Lower lobe of right lung (tissue), 2 donors: ENCODE results near the gene CORO7. TPM values are rescaled to one million over a fixed set of nuclear protein-coding genes. Genes with fewer than 3 reads are reported as not detected.

Experiments used
- ATAC-seq, 2 donors: fragments of 200-7000 bp; cut with Tn5 transposase; one replicate each; pipeline ENCODE4 v1.9.1; 2020 to 2022; ENCODE audit warnings: mild to moderate bottlenecking in 2 of 2, moderate library complexity in 2 of 2
- DNase-seq: peaks from one replicate; pipeline ENCODE4 v3.0.0-alpha.2; 2020
- H3K27ac ChIP-seq: fragments of 200-600 bp; one replicate; pipeline ENCODE4 v1.8.0; 2022
- H3K27me3 ChIP-seq: fragments of 200-600 bp; one replicate; pipeline ENCODE4 v1.8.0; 2022; ENCODE audit warnings: low read depth
- H3K36me3 ChIP-seq: fragments of 200-600 bp; one replicate; pipeline ENCODE4 v1.8.0; 2022; ENCODE audit warnings: mild to moderate bottlenecking
- H3K4me1 ChIP-seq: fragments of 200-600 bp; one replicate; pipeline ENCODE4 v1.8.0; 2022
- H3K4me3 ChIP-seq: fragments of 200-600 bp; one replicate; pipeline ENCODE4 v1.8.0; 2022; ENCODE audit warnings: mild to moderate bottlenecking
- H3K9me3 ChIP-seq: fragments of 200-600 bp; one replicate; pipeline ENCODE4 v1.8.0; 2022
- intact Hi-C: fragments of 100-400 bp; cut with DNase I; formaldehyde crosslinking; loops from one replicate; pipeline ENCODE4 v1.11.0; 2022
- total RNA-seq: library from RNA; stranded (reverse); fragmentation: NEBNext Ultra II Directional; extraction: Animal tissue kit (Norgen Biotek cat#: 25700); gene quantifications from one replicate; pipeline ENCODE4 v1.2.1, GENCODE V29; 2021
- TF ChIP-seq, protein P1 (sequence below): fragments of 200-600 bp; IDR thresholded peaks from one replicate; pipeline ENCODE4 v1.8.0; 2022; ENCODE audit warnings: antibody characterized with exemption, mild to moderate bottlenecking
- donor health status: DM: no; HTN: yes; CAD: no; lungs with severe emphysema.

CORO7 gene
- total RNA-seq, 1 donor from 2014 or later = 58.5 TPM

DNA sequence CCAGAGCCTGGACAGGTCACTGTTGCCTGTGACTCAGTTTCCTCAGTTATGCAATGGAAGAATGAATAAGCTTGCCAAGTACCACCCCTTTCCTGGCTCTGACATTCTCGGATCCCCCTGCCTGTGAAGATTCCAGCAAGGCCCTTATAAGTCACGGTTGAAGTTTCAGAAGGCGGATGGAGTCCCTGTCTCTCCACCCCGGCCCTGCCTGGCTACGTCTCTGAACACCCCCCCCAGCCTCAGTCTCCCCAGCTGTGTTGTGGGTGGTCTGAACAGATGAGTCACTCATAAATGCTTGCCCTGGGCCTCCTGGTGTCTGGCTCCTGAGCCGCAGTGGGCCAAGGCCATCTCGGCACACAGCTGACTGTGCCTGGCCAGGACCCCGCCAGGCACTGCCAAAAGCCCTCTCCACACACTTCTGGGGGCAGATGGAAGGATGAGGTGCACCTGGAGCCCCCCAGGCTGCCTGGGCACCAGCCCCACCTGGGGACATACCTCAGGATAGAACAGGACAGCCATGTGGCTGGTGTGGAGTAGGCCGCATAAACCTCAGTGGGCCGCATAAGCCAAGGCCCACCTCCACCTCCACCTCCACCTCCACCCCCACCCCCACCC, 29.3 kb downstream of the CORO7 start:
- H3K36me3 ChIP-seq = peaks cover 93% of the 10 kb centered on the region
- no peak for DNase-seq
- no peaks in the 10 kb centered on the region for H3K27me3 ChIP-seq
- TF ChIP-seq, protein P1, sequence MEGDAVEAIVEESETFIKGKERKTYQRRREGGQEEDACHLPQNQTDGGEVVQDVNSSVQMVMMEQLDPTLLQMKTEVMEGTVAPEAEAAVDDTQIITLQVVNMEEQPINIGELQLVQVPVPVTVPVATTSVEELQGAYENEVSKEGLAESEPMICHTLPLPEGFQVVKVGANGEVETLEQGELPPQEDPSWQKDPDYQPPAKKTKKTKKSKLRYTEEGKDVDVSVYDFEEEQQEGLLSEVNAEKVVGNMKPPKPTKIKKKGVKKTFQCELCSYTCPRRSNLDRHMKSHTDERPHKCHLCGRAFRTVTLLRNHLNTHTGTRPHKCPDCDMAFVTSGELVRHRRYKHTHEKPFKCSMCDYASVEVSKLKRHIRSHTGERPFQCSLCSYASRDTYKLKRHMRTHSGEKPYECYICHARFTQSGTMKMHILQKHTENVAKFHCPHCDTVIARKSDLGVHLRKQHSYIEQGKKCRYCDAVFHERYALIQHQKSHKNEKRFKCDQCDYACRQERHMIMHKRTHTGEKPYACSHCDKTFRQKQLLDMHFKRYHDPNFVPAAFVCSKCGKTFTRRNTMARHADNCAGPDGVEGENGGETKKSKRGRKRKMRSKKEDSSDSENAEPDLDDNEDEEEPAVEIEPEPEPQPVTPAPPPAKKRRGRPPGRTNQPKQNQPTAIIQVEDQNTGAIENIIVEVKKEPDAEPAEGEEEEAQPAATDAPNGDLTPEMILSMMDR = no peak
- no peak overlapping the region for H3K4me3 ChIP-seq
- H3K4me1 ChIP-seq = peaks cover 34% of the 10 kb centered on the region
- no peak for ATAC-seq
- H3K9me3 ChIP-seq = no peaks in the 10 kb centered on the region
- peak overlapping the region; percentile 36 for H3K27ac ChIP-seq
- intact Hi-C loops = no loop called here

DNA sequence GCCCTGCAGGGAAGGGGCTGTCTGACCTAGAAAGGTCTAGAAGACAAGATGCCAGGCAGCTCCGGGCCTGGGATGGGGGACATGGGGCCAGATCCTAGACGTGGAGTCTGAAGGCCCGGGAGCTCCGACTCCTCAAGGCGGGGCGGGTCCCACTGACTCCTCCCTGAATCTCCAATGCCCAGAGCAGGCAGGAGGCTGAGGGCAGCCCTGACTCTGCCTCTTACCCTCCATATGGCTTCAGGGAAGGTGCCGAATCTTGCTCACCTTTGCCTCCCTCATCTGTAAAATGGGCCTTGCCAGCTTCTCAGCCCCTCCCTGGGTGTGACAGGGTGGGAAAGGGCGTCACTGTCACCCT, 30.0 kb downstream of the CORO7 start:
- Histone ChIP-seq H3K27ac (peak overlapping the region; percentile 53), H3K9me3 (no peaks in the 10 kb centered on the region), H3K36me3 (peaks cover 94% of the 10 kb centered on the region), H3K27me3 (no peaks in the 10 kb centered on the region), H3K4me3 (no peak overlapping the region), H3K4me1 (peaks cover 30% of the 10 kb centered on the region)
- TF ChIP-seq, protein P1 = no peak
- no peak for DNase-seq
- intact Hi-C loops = no loop called here
- no peak for ATAC-seq

DNA sequence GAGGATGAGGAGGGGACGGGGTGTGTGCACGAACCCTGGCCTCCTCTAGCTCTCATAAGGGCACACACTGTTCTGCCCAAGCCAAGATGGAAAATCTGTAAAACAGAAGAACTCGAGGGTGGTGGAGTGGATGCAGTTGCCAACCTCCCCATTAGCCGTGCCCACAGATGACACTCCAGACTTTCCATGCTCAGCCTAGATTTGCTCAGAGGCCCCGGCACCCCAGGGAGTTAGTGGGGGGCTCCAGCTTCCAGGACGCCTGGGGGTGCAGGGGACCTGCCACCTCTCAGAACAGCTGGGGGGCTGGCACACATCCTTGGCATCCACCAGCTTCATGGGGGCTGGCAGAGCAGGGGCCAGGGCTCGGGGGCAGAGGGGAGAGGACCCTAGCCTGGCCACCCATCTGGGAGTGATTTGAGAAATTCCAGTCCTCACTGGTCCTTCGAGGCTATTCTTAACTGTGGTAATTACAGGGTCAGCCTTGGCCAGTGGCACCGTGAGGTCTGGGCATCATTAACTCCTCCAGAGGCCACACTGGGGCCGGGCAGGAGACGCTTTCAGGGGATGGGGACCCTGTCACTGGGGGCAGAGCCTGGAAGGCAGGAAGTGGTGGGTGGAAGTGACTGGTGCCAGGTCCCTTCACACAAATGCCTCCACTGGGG, 30.5 kb downstream of the CORO7 start:
- intact Hi-C loops = no loop called here
- no peak overlapping the region for H3K4me3 ChIP-seq
- no peak for DNase-seq
- no peaks in the 10 kb centered on the region for H3K27me3 ChIP-seq
- H3K36me3 ChIP-seq = peaks cover 95% of the 10 kb centered on the region
- H3K4me1 ChIP-seq = peaks cover 30% of the 10 kb centered on the region
- no peak for ATAC-seq
- no peaks in the 10 kb centered on the region for H3K9me3 ChIP-seq
- TF ChIP-seq, protein P1 = no peak
- peak overlapping the region; percentile 53 for H3K27ac ChIP-seq

DNA sequence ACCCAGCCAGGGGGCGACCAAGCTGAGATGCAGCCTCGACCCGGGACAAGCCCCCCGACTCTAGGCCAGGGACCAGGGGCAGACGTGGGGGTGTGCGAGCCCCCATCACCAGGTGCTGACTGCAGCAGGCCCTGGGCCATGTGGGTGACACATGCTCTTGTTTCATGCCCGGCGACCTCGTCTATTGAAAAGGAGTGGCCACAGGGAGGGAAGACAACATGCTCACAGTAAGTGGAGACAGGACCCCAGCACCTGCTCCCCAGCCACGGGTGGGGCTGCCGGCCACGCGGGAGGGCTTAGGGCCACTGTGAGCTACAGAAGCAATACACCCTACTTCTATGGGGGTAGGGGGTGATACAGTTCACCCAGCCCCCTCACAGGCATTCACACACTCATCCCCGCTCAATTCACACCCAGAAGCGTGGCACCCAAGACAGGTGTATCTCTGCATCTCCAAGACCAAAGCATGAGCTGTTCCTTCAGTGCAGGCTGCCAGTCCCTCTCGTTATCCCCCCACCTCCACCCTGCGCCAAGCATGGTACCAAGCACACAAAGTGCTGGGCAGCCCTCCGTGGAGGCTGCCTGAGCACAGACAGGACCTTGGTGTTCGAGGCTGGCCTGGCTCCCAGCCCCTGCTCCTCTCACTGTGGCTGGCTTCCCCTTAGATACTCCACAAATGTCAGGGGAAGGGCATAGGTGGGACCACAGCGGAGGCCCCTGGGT, 31.2 kb downstream of the CORO7 start:
- peaks cover 95% of the 10 kb centered on the region for H3K36me3 ChIP-seq
- no peak overlapping the region for H3K4me3 ChIP-seq
- no peaks in the 10 kb centered on the region for H3K27me3 ChIP-seq
- H3K4me1 ChIP-seq = peaks cover 31% of the 10 kb centered on the region
- TF ChIP-seq, protein P1 = no peak
- no peak overlapping the region for H3K27ac ChIP-seq
- ATAC-seq (no peak), DNase-seq (no peak)
- intact Hi-C loops = no loop called here
- H3K9me3 ChIP-seq = no peaks in the 10 kb centered on the region

DNA sequence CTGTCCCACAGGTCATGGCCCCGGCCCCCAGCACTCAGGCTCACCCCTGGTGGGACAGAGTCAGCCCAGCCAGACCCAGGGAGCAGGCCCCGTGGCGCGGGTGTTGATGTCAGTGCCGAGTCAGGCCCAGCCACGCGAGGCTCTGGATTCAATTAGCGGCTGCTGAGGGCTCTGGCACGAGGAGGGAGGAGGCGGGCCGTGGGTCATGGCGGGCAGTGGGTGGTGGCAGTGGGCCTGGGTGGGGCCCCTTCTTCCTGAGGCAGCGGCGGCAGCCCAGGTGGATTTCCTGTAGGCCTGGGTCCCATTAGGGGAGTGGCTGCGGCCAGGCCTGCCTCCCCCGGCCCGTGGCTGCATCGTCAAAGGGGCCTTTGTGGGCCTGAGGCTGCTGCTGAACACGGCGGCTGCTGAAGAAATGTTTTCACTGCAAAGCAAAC, 31.9 kb downstream of the CORO7 start:
- Histone ChIP-seq H3K36me3 (peaks cover 88% of the 10 kb centered on the region), H3K27ac (peak overlapping the region; percentile 21)
- no peak for ATAC-seq

More for the DNA sequence above, 31.9 kb downstream of the CORO7 start:
- DNase-seq = no peak
- intact Hi-C loops = no loop called here
- H3K4me1 ChIP-seq = peaks cover 35% of the 10 kb centered on the region
- H3K27me3 ChIP-seq = no peaks in the 10 kb centered on the region
- no peak overlapping the region for H3K4me3 ChIP-seq
- no peaks in the 10 kb centered on the region for H3K9me3 ChIP-seq
- TF ChIP-seq, protein P1 = no peak
